GM21390 (cell line): ENCODE results near the gene ATG9B.

Experiments
- ATAC-seq: cut with Tn5 transposase; IDR thresholded peaks from one replicate; pipeline ENCODE4 v1.9.1; 2021; ENCODE audit not compliant: unreplicated experiment

Gene ATG9B

GRCh38 chr7:151003572-151003971 lies 20.7 kb downstream of the ATG9B start:
- ATAC-seq: no peak

GRCh38 chr7:151001546-151001945 lies 22.7 kb downstream of the ATG9B start:
- no peak for ATAC-seq

- ATAC-seq: no peak
These were observed 23.3 kb downstream of the ATG9B start for GRCh38 chr7:151000897-151001495.

- ATAC-seq: no peak
These were observed 24.6 kb downstream of the ATG9B start for GRCh38 chr7:150999497-151000230.

- ATAC-seq: no peak
These were observed 25.3 kb downstream of the ATG9B start for GRCh38 chr7:150999001-150999400.

- ATAC-seq: no peak
These were observed 26.0 kb downstream of the ATG9B start for GRCh38 chr7:150998341-150998740.

GRCh38 chr7:150997817-150998216 lies 26.5 kb downstream of the ATG9B start:
- no peak for ATAC-seq

GRCh38 chr7:150997075-150997511 lies 27.2 kb downstream of the ATG9B start:
- no peak for ATAC-seq

GRCh38 chr7:150996376-150997074 lies 27.8 kb downstream of the ATG9B start:
- ATAC-seq: no peak

- ATAC-seq: no peak
These were observed 29.3 kb downstream of the ATG9B start for GRCh38 chr7:150994838-150995510.

- ATAC-seq: no peak
These were observed 30.0 kb downstream of the ATG9B start for GRCh38 chr7:150994141-150994837.

- ATAC-seq: no peak
These were observed 30.8 kb downstream of the ATG9B start for GRCh38 chr7:150993511-150993910.

- ATAC-seq: no peak
These were observed 31.4 kb downstream of the ATG9B start for GRCh38 chr7:150992833-150993302.

GRCh38 chr7:150992051-150992640 lies 32.1 kb downstream of the ATG9B start:
- ATAC-seq: no peak

GRCh38 chr7:150990416-150991186 lies 33.7 kb downstream of the ATG9B start, which contains the start of gene NOS3:
Gene NOS3 (plus strand): TSS chr7:150991017. CDS start chr7:150993804, 2,787 bp downstream.
- ATAC-seq: no peak

GRCh38 chr7:150989456-150989855 lies 34.8 kb downstream of the ATG9B start:
- no peak for ATAC-seq

GRCh38 chr7:150988230-150989226 lies 35.8 kb downstream of the ATG9B start:
- ATAC-seq: no peak

- no peak for ATAC-seq
These were observed 37.7 kb downstream of the ATG9B start for GRCh38 chr7:150986556-150986955.
